Medulla oblongata (tissue), 1 donor: ENCODE measurements around the gene IRF3.
A peak's percentile ranks its signal among the peaks of the same experiment; 100 is the strongest.
"Not testable (repeated sequence)": the region's sequence is repeated elsewhere in the genome, so short reads cannot be mapped to it uniquely, and the experiment has no call there.

Source experiments
- DNase-seq: peaks from one replicate; pipeline ENCODE4 v3.0.0-alpha.2; 2015; ENCODE audit errors: extremely low spot score

Gene IRF3

GRCh38 chr19:49645592-49645991, 20.1 kb downstream of the IRF3 start:
- DNase-seq: no peak

- DNase-seq: no peak
Measured at GRCh38 chr19:49643466-49643865, 22.2 kb downstream of the IRF3 start.

- DNase-seq: peak; percentile 13
Measured at GRCh38 chr19:49642492-49643035, 23.1 kb downstream of the IRF3 start.

- DNase-seq: peak; percentile 99
Measured at GRCh38 chr19:49641688-49642491, 23.8 kb downstream of the IRF3 start, which contains the start of gene SCAF1. SCAF1 (plus strand) TSS chr19:49642209; CDS start chr19:49645027, 2,818 bp downstream.

- DNase-seq: peak; percentile 100
Measured at GRCh38 chr19:49640113-49640898, 25.4 kb downstream of the IRF3 start, which contains the start of gene RRAS. RRAS (minus strand) TSS chr19:49640143; CDS start chr19:49640098, 45 bp downstream.

GRCh38 chr19:49639401-49640112, 26.1 kb downstream of the IRF3 start:
- DNase-seq: no peak

- peak; percentile 10 for DNase-seq
Measured at GRCh38 chr19:49637821-49638738, 27.6 kb downstream of the IRF3 start.

GRCh38 chr19:49636233-49636932, 29.3 kb downstream of the IRF3 start:
- no peak for DNase-seq

GRCh38 chr19:49635530-49636232, 30.0 kb downstream of the IRF3 start:
- no peak for DNase-seq

- not testable (repeated sequence) for DNase-seq
Measured at GRCh38 chr19:49633273-49633672, 32.4 kb downstream of the IRF3 start.

- no peak for DNase-seq
Measured at GRCh38 chr19:49632576-49632975, 33.1 kb downstream of the IRF3 start.

- no peak for DNase-seq
Measured at GRCh38 chr19:49631610-49632192, 34.0 kb downstream of the IRF3 start.

GRCh38 chr19:49631014-49631588, 34.6 kb downstream of the IRF3 start:
- DNase-seq: no peak

GRCh38 chr19:49629659-49630058, 36.0 kb downstream of the IRF3 start:
- no peak for DNase-seq

GRCh38 chr19:49626226-49626625, 39.4 kb downstream of the IRF3 start:
- no peak for DNase-seq

- no peak for DNase-seq
Measured at GRCh38 chr19:49624967-49625910, 40.4 kb downstream of the IRF3 start.

- not testable (repeated sequence) for DNase-seq
Measured at GRCh38 chr19:49617860-49618259, 47.8 kb downstream of the IRF3 start.
